CD4-positive, alpha-beta T cell (primary cell): ENCODE results near the gene MYH11. TPM values are rescaled to one million over a fixed set of nuclear protein-coding genes. Genes with fewer than 3 reads are reported as not detected.
"Not testable (repeated sequence)": the region's sequence is repeated elsewhere in the genome, so short reads cannot be mapped to it uniquely, and the experiment has no call there.

Experiments used
- ATAC-seq: fragments of 200-7000 bp; cut with Tn5 transposase; one replicate; pipeline ENCODE4 v1.10.0; 2022; ENCODE audit warnings: mild to moderate bottlenecking; ENCODE audit not compliant: poor library complexity
- CTCF ChIA-PET: fragments of 350-600 bp; sonication (Branson Sonifier 250); formaldehyde crosslinking; loops from one replicate; lab custom pipeline; 2021; ENCODE audit warnings: antibody characterized with exemption, inconsistent platforms; lab: Charles Lee
- POLR2A ChIA-PET: fragments of 350-600 bp; sonication (Branson Sonifier 250); formaldehyde crosslinking; loops from one replicate; lab custom pipeline; 2021; ENCODE audit warnings: antibody characterized with exemption, inconsistent platforms; lab: Charles Lee
- DNase-seq, 14 experiments: peaks; one replicate each; pipeline ENCODE4 v3.0.0-alpha.2; 2013 to 2020; ENCODE audit warnings: mixed read lengths in 2 of 14
- H3K27ac ChIP-seq, 2 donors: one replicate each; pipeline versions ENCODE4 v1.5.1 to v1.7.0; 2013; ENCODE audit warnings: low read length in 2 of 2, low read depth in 1 of 2, mild to moderate bottlenecking in 1 of 2
- H3K27me3 ChIP-seq, 2 experiments: 1 replicate in 1 of 2; 2 replicates in 1 of 2; pipeline versions ENCODE4 v1.6.1 to v1.7.0; 2013; ENCODE audit warnings: low read length in 2 of 2, control low read depth in 1 of 2, mild to moderate bottlenecking in 1 of 2, moderate library complexity in 1 of 2; ENCODE audit not compliant: insufficient read depth in 2 of 2, control insufficient read depth in 1 of 2
- H3K36me3 ChIP-seq: one replicate; pipeline ENCODE4 v1.6.1; 2013; ENCODE audit warnings: low read length, control low read depth; ENCODE audit not compliant: insufficient read depth
- H3K4me1 ChIP-seq: one replicate; pipeline ENCODE4 v1.6.1; 2013; ENCODE audit warnings: low read length, control low read depth; ENCODE audit not compliant: insufficient read depth
- H3K4me3 ChIP-seq: one replicate; pipeline ENCODE4 v1.5.1; 2013; ENCODE audit warnings: mild to moderate bottlenecking, low read length, moderate library complexity
- H3K9me3 ChIP-seq, 2 experiments: 1 replicate in 1 of 2; 2 replicates in 1 of 2; pipeline versions ENCODE4 v1.6.1 to v1.7.0; 2013; ENCODE audit warnings: low read length in 2 of 2, mild to moderate bottlenecking in 2 of 2, control low read depth in 1 of 2, moderate library complexity in 1 of 2; ENCODE audit not compliant: control insufficient read depth in 1 of 2, insufficient read depth in 1 of 2
- H3K27ac Mint-ChIP-seq: one replicate; pipeline ENCODE4 v1.8.0; 2020; ENCODE audit warnings: mixed read lengths
- H3K27me3 Mint-ChIP-seq: one replicate; pipeline ENCODE4 v1.8.0; 2021; ENCODE audit warnings: mixed read lengths
- H3K36me3 Mint-ChIP-seq: one replicate; pipeline ENCODE4 v1.8.0; 2021; ENCODE audit warnings: low read depth, mixed read lengths
- H3K4me1 Mint-ChIP-seq: one replicate; pipeline ENCODE4 v1.8.0; 2021; ENCODE audit warnings: low read depth, mixed read lengths
- H3K4me3 Mint-ChIP-seq: one replicate; pipeline ENCODE4 v1.8.0; 2020; ENCODE audit warnings: mild to moderate bottlenecking, mixed read lengths
- H3K9me3 Mint-ChIP-seq: one replicate; pipeline ENCODE4 v1.8.0; 2020; ENCODE audit warnings: mixed read lengths
- CTCF ChIP-seq: fragments of 200-600 bp; IDR thresholded peaks from one replicate; pipeline ENCODE4 v1.8.0; 2022; ENCODE audit warnings: antibody characterized with exemption, mild to moderate bottlenecking
- intact Hi-C, 2 experiments: fragments of 100-400 bp; cut with DNase I in 1 of 2; cut with micrococcal nuclease in 1 of 2; formaldehyde crosslinking; loops; one replicate each; pipeline versions ENCODE4 v1.15.1 to v1.9.0; 2023 to 2025; cut with DNase I, micrococcal nuclease
- total RNA-seq, 174 experiments: library from RNA in 2 of 174; stranded (reverse) in 2 of 174; gene quantifications; one replicate each; pipeline ENCODE4 v1.2.3 and lab custom pipeline; 2021 to 2026

Gene MYH11
- total RNA-seq, 2 experiments from 2014 or later = not detected

- DNase-seq (no peak), ATAC-seq (no peak)
- no peaks in the 10 kb centered on the region for H3K27me3 ChIP-seq
- POLR2A ChIA-PET = no interaction called here
- H3K4me3 Mint-ChIP-seq = no peak overlapping the region
- no peak for TF ChIP-seq CTCF
- peaks cover 63% of the 10 kb centered on the region for H3K36me3 Mint-ChIP-seq
- peaks cover 45% of the 10 kb centered on the region for H3K36me3 ChIP-seq
- H3K27me3 Mint-ChIP-seq = no peaks in the 10 kb centered on the region
- no peaks in the 10 kb centered on the region for H3K9me3 Mint-ChIP-seq
- intact Hi-C loops = loop anchor here in 1 of 2 experiments (10.0 kb wide), 1 partner anchor 208 kb away; the partner anchor contains the start of gene CEP20
- peaks cover 35% of the 10 kb centered on the region for H3K4me1 Mint-ChIP-seq
- CTCF ChIA-PET = no interaction called here
- no peak overlapping the region for H3K27ac ChIP-seq
- peaks cover 39% of the 10 kb centered on the region for H3K4me1 ChIP-seq
- H3K27ac Mint-ChIP-seq = peak overlapping the region; percentile 43
- H3K4me3 ChIP-seq = no peak overlapping the region
- no peaks in the 10 kb centered on the region for H3K9me3 ChIP-seq
These were observed 180.3 kb downstream of the MYH11 start for GRCh38 chr16:15676506-15676905.

GRCh38 chr16:15674571-15674970, 182.3 kb downstream of the MYH11 start:
- peak overlapping the region; percentile 94 to 96 for H3K27ac ChIP-seq
- intact Hi-C loops = loop anchor here in 1 of 2 experiments (10.0 kb wide), 1 partner anchor 210 kb away; the partner anchor contains the start of gene CEP20
- Mint-ChIP-seq H3K9me3 (no peaks in the 10 kb centered on the region), H3K4me1 (peaks cover 39% of the 10 kb centered on the region), H3K36me3 (peaks cover 66% of the 10 kb centered on the region), H3K4me3 (no peak overlapping the region), H3K27me3 (no peaks in the 10 kb centered on the region), H3K27ac (peak overlapping the region; percentile 92)
- POLR2A ChIA-PET = interaction anchor here (0.7 kb wide), 1 partner anchor 32 kb away, joined by 3 read pairs; the partner anchor contains the start of gene MARF1
- H3K27me3 ChIP-seq = no peaks in the 10 kb centered on the region
- no peak for TF ChIP-seq CTCF
- H3K9me3 ChIP-seq = no peaks in the 10 kb centered on the region
- H3K4me1 ChIP-seq = peaks cover 44% of the 10 kb centered on the region
- no peak overlapping the region for H3K4me3 ChIP-seq
- no peak for DNase-seq
- H3K36me3 ChIP-seq = peaks cover 50% of the 10 kb centered on the region
- CTCF ChIA-PET = no interaction called here
- no peak for ATAC-seq

GRCh38 chr16:15672514-15673167, 184.2 kb downstream of the MYH11 start:
- ChIA-PET CTCF (interaction anchor here (2.3 to 3.4 kb wide), 2 partner anchors 9 to 30 kb away, joined by 9 to 20 read pairs; partner anchors contain the start of gene MARF1), POLR2A (interaction anchor here (0.6 to 4.3 kb wide), 7 partner anchors 11 to 108 kb away, joined by 3 to 48 read pairs (median 3); partner anchors contain the start of genes MARF1 and NDE1)
- Histone ChIP-seq H3K4me1 (peaks cover 44% of the 10 kb centered on the region), H3K4me3 (peak overlapping the region; percentile 26), H3K27ac (peak overlapping the region; percentile 94 to 96), H3K9me3 (no peaks in the 10 kb centered on the region), H3K27me3 (no peaks in the 10 kb centered on the region), H3K36me3 (peaks cover 44% of the 10 kb centered on the region)
- H3K9me3 Mint-ChIP-seq = no peaks in the 10 kb centered on the region
- no peaks in the 10 kb centered on the region for H3K27me3 Mint-ChIP-seq
- peak; percentile 57 to 93 (median 78) for DNase-seq
- peaks cover 39% of the 10 kb centered on the region for H3K4me1 Mint-ChIP-seq
- peak; percentile 95 for ATAC-seq
- no peak for TF ChIP-seq CTCF
- H3K4me3 Mint-ChIP-seq = peak overlapping the region; percentile 40
- H3K36me3 Mint-ChIP-seq = peaks cover 60% of the 10 kb centered on the region
- H3K27ac Mint-ChIP-seq = peak overlapping the region; percentile 92
- intact Hi-C loops = loop anchor here (1.0 to 10.0 kb wide), 3 partner anchors 29 to 212 kb away; partner anchors contain the start of genes MARF1 (in 2 of the 2) and CEP20 (in 1 of the 2)

- Histone ChIP-seq H3K36me3 (peaks cover 49% of the 10 kb centered on the region), H3K4me1 (peaks cover 44% of the 10 kb centered on the region), H3K27ac (peak overlapping the region; percentile 94 to 96)
- not testable (repeated sequence) for H3K27me3 Mint-ChIP-seq, H3K9me3 ChIP-seq, H3K27me3 ChIP-seq, H3K4me3 ChIP-seq, DNase-seq, H3K9me3 Mint-ChIP-seq
- Mint-ChIP-seq H3K4me1 (peaks cover 39% of the 10 kb centered on the region), H3K4me3 (peak overlapping the region; percentile 28), H3K27ac (peak overlapping the region; percentile 92), H3K36me3 (peaks cover 63% of the 10 kb centered on the region)
- CTCF ChIA-PET = interaction anchor here (0.6 to 3.4 kb wide), 3 partner anchors 10 to 85 kb away, joined by 3 to 20 read pairs (median 9); partner anchors contain the start of gene MARF1
- intact Hi-C loops = loop anchor here in 1 of 2 experiments (2.0 to 10.0 kb wide), 2 partner anchors 29 to 213 kb away; partner anchors contain the start of genes CEP20 and MARF1
- peak; percentile 0 for ATAC-seq
- POLR2A ChIA-PET = interaction anchor here (1.1 to 4.3 kb wide), 4 partner anchors 14 to 29 kb away, joined by 3 to 48 read pairs (median 6); partner anchors contain the start of genes MARF1 and NDE1
These were observed 184.7 kb downstream of the MYH11 start for GRCh38 chr16:15672127-15672513.
